ENCODE data around the gene PET117.
"Not testable (repeated sequence)": the region's sequence is repeated elsewhere in the genome, so short reads cannot be mapped to it uniquely, and the experiment has no call there.

PET117 gene

GRCh38 chr20:18176318-18176785 lies 38.7 kb downstream of the PET117 start:
- no peak for DNase-seq (ENCODE audit: low read depth)
- no peak for TF ChIP-seq CTCF (IDR thresholded peaks at IDR 0.05; ENCODE audit: control insufficient read depth, extremely low read depth, insufficient read depth)
- no peak overlapping the region for H3K4me3 ChIP-seq (ENCODE audit: low read depth, low read length)

- DNase-seq (ENCODE audit: low read depth); H3K4me3 ChIP-seq (ENCODE audit: low read depth, low read length): not testable (repeated sequence)
Observed at GRCh38 chr20:18180366-18180765, 42.7 kb downstream of the PET117 start.

- no peak overlapping the region for H3K4me3 ChIP-seq (ENCODE audit: low read depth, low read length)
- DNase-seq (ENCODE audit: low read depth): no peak
- no peak for TF ChIP-seq CTCF (IDR thresholded peaks at IDR 0.05; ENCODE audit: control insufficient read depth, extremely low read depth, insufficient read depth)
Observed at GRCh38 chr20:18180815-18181214, 43.2 kb downstream of the PET117 start.

- H3K4me3 ChIP-seq (ENCODE audit: low read depth, low read length): no peak overlapping the region
- TF ChIP-seq CTCF (IDR thresholded peaks at IDR 0.05; ENCODE audit: control insufficient read depth, extremely low read depth, insufficient read depth): no peak
- DNase-seq (ENCODE audit: low read depth): no peak
Observed at GRCh38 chr20:18187020-18187419, 49.4 kb downstream of the PET117 start.

- no peak overlapping the region for H3K4me3 ChIP-seq (ENCODE audit: low read depth, low read length)
- no peak for DNase-seq (ENCODE audit: low read depth)
- no peak for TF ChIP-seq CTCF (IDR thresholded peaks at IDR 0.05; ENCODE audit: control insufficient read depth, extremely low read depth, insufficient read depth)
Observed at GRCh38 chr20:18188434-18188833, 50.8 kb downstream of the PET117 start.

- no peak for TF ChIP-seq CTCF (IDR thresholded peaks at IDR 0.05; ENCODE audit: control insufficient read depth, extremely low read depth, insufficient read depth)
- no peak overlapping the region for H3K4me3 ChIP-seq (ENCODE audit: low read depth, low read length)
- no peak for DNase-seq (ENCODE audit: low read depth)
Observed at GRCh38 chr20:18190338-18191233, 52.9 kb downstream of the PET117 start.

- no peak overlapping the region for H3K4me3 ChIP-seq (ENCODE audit: low read depth, low read length)
- DNase-seq (ENCODE audit: low read depth): no peak
- TF ChIP-seq CTCF (IDR thresholded peaks at IDR 0.05; ENCODE audit: control insufficient read depth, extremely low read depth, insufficient read depth): no peak
Observed at GRCh38 chr20:18191306-18191705, 53.6 kb downstream of the PET117 start.
